Stimulated activated naive CD8-positive, alpha-beta T cell treated with anti-CD3 and anti-CD28 coated beads, Interleukin-15, Interleukin-2, amounts not matched to agents 100 ng/mL and 50 ng/mL, for 24 hours (primary cell): ENCODE data around the gene MSANTD2.
"Not testable (repeated sequence)": the region's sequence is repeated elsewhere in the genome, so short reads cannot be mapped to it uniquely, and the experiment has no call there.

Source experiments
- H3K27ac Mint-ChIP-seq: one replicate; pipeline ENCODE4 v1.8.0; 2021; ENCODE audit warnings: mild to moderate bottlenecking, mixed read lengths
- H3K27me3 Mint-ChIP-seq: one replicate; pipeline ENCODE4 v1.8.0; 2021; ENCODE audit warnings: mixed read lengths
- H3K36me3 Mint-ChIP-seq: one replicate; pipeline ENCODE4 v1.8.0; 2021; ENCODE audit warnings: low read depth, mixed read lengths
- H3K4me1 Mint-ChIP-seq: one replicate; pipeline ENCODE4 v1.8.0; 2021; ENCODE audit warnings: low read depth, mixed read lengths
- H3K4me3 Mint-ChIP-seq: one replicate; pipeline ENCODE4 v1.8.0; 2021; ENCODE audit warnings: mild to moderate bottlenecking, mixed read lengths
- H3K9me3 Mint-ChIP-seq: one replicate; pipeline ENCODE4 v1.8.0; 2021; ENCODE audit warnings: mixed read lengths

The MSANTD2 gene

DNA sequence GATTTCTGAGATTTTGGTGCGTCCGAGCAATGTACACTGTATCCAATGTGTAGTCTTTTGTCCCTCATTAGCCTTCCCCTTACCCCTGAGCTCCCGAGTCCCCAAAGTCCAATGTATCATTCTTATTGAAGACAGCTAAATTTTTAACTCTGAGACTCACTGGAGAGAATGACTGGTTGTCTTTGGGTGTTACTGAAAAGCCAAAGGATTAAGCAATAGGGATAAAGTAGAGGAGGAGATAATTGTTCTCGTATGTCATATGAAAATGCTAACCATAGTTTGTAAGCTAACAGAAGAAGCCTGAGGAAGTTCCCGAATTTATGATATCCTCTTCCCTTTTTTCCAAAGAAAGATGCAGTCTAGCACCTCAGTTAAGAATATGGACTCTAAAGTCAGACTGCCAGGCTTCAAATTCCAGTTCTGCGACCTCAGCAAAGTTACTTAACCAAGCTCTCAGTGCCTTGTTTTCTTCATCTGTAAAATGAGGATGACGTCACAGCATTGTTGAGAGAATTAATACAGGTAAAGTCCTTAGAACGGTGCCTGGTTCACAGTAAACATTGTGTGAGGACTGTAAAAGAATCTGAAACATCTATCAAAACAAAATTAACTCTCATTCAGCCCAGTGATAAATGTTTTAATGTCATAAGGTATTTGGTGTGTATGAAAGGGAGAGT lies 1.6 kb upstream of the MSANTD2 start:
- Mint-ChIP-seq H3K36me3 (peaks cover under 1% of the 10 kb centered on the region), H3K27me3 (no peaks in the 10 kb centered on the region), H3K4me3 (no peak overlapping the region), H3K9me3 (no peaks in the 10 kb centered on the region), H3K27ac (no peak overlapping the region), H3K4me1 (peaks cover 31% of the 10 kb centered on the region)

DNA sequence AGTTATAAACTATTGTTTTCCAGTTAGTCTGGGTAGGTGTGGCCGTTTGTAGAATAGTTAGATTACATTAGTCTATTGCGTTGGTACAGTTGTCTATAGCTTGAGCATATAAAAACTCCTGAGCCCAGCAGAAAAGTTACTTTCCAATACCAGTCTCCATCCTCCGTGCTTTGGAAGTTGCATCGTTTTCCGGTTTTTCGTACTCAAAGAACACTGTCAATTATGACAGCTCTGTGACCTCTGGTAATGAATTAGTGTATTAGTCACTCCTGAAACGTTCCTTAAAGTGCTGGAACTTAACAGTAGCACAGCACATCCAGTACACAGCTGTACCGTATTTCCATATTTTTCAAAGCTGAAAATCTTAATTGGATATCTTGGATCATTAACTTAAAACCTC lies 808 bp upstream of the MSANTD2 start:
- Mint-ChIP-seq H3K4me1 (peaks cover 35% of the 10 kb centered on the region), H3K4me3 (peak overlapping the region; percentile 87), H3K27me3 (no peaks in the 10 kb centered on the region), H3K9me3 (no peaks in the 10 kb centered on the region), H3K27ac (peak overlapping the region; percentile 86), H3K36me3 (no peaks in the 10 kb centered on the region)

DNA sequence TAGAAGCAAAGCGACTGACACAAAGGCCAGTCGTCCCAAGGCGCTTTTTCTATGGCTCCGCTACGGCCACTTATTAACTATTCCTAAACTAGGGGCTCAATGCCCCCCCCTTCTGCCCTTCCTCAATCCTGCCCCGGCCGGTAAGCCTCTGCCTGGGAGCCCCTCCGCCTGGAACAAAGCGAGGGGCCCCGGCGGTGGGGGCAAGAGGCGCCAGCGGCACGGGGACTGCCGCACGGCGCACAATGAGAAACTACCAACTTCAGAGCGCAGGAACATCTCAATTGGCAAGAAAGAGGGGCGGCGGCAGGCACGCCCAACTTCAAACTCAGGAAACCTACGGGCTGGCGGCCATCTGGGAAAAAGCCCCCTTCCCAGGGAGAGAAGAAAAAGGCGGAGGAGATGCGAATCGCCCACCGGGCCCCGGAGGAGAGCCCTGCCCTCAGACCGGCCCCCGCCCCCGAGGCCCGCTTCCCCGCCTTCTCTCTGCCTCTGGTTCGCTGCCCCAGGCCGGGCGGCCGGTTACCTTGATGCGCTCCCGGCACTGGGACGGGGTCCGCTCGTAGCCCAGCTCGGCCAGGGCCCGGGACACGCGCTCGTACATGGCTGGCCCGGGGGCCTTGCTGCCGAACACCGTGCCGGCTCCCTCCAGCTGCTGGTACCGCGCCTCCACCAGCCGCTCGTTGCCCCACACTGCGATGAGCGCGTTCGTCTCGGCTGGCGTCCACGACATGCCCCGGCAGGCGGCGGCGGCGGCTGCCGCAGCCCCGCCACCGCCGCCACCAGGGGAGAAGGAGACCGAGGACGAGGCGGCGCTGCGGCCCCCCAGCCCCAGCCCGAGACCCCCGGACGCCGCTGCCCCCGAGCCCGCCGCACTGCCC lies 619 bp downstream of the MSANTD2 start:
- Mint-ChIP-seq H3K36me3 (no peaks in the 10 kb centered on the region), H3K9me3 (no peaks in the 10 kb centered on the region), H3K27me3 (no peaks in the 10 kb centered on the region), H3K4me3 (peak overlapping the region; percentile 89), H3K4me1 (peaks cover 38% of the 10 kb centered on the region), H3K27ac (peak overlapping the region; percentile 74)

DNA sequence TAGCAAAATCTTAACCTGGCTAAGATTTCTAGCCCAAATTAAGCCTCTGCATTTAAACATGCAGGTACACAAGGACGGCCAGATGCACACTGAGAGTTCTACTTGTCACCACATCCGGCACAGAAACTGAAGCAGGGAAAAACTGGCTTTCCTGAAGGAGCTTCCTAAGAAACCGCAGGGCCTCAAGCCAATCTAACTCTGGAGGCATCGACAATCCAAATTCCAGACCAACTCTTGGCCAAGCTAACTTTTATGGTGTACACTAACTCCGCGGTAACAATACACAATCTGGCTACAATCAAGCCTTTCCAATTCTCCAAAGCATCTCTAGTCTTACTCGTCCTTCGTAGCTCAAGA lies 1.2 kb downstream of the MSANTD2 start:
- no peaks in the 10 kb centered on the region for H3K9me3 Mint-ChIP-seq

DNA sequence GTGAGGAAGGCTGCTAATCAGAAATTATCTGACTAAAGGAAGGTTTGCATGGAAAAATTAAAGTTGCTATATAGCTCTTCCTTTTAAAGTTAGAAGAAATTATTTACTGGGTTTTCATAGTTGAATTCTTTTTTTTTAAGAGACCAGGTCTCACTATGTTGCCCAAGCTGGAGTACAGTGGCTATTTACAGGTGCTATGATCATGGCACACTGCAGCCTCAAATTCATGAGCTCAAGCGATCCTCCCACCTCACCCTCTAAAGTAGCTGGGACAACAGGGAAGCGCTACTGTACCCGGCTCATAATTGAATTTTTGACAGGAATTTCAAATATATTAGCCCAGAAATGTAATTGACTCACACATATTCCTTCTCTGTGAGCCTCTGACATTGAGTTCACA lies 3.9 kb downstream of the MSANTD2 start:
- peaks cover 56% of the 10 kb centered on the region for H3K4me1 Mint-ChIP-seq
- no peak overlapping the region for H3K4me3 Mint-ChIP-seq
- no peak overlapping the region for H3K27ac Mint-ChIP-seq
- no peaks in the 10 kb centered on the region for H3K27me3 Mint-ChIP-seq
- H3K36me3 Mint-ChIP-seq, result no peaks in the 10 kb centered on the region
- H3K9me3 Mint-ChIP-seq, result no peaks in the 10 kb centered on the region

More for the DNA sequence above, 1.2 kb downstream of the MSANTD2 start:
- H3K27ac Mint-ChIP-seq, result peak overlapping the region; percentile 74
- H3K4me3 Mint-ChIP-seq, result peak overlapping the region; percentile 89
- H3K36me3 Mint-ChIP-seq, result no peaks in the 10 kb centered on the region
- H3K27me3 Mint-ChIP-seq, result no peaks in the 10 kb centered on the region
- peaks cover 41% of the 10 kb centered on the region for H3K4me1 Mint-ChIP-seq

DNA sequence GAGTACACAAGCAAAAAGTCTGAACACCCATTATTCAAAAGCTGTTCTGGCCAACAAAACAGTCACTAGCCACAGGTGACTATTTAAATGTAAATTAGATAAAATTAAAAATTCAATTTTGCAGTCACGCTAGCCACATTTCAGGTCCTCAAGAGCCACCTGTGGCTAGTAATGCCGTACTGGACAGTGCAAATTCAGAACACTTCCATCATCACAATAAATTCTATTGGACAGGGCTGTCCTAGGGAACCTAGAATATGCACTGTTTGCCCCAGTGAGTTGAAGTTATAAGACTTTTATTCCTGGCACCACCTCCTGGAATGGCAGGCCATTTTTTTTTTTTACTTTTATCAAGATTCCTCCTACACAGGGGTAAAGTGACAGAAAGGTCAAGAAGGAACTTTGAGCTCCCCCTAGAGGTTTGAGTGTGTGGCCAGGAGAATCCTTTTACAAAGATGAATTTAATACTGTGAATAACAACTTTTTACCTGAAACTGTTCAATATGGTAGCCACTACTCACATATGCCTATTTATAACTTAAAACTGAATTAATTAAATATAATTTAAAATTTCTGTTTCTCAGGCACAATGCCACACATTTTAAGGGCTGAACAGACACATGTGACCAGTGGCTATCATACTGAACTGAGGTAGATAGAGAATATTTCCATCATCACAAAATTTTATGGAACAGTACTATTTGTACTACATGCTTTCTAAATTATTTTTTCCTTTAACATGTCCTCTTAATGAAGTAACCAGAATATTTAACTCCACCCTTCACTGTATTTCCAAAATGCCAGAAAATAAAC lies 6.5 kb downstream of the MSANTD2 start:
- H3K4me1 Mint-ChIP-seq, result peaks cover 49% of the 10 kb centered on the region
- H3K27ac Mint-ChIP-seq, result no peak overlapping the region

DNA sequence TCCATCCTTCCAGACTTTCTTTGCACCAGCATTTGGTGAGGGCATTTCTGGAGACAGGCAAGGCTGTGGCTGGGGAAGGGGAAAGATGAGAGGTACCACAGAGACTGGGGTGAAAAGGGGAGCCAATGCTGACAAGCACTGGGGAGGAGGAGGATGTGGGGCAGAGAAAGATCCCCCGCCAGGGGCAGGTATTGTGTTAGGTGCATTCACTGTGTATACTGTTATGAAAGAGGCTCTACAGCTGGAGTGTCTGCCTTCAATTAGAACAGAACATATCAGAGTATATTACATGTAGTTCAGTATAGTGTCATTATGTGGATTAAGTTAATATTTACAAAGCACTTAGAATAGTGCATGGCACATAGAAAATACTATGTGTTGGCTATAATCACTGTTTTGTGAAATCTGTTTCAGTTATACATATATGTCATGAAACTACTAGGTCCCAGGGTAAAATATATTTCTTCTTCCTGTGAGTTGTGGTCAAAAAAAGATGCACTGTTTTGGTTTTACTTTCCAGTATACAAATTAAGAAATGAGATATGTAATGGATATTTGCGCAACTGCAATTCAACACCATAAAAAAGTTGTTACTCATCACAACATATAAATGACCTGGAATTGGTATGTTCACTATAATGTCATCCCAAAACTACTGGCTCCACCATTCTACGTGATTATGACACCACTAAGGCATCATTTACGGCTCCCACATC lies 8.4 kb downstream of the MSANTD2 start:
- no peak overlapping the region for H3K27ac Mint-ChIP-seq
- H3K4me1 Mint-ChIP-seq, result peaks cover 36% of the 10 kb centered on the region
- no peaks in the 10 kb centered on the region for H3K9me3 Mint-ChIP-seq
- no peaks in the 10 kb centered on the region for H3K36me3 Mint-ChIP-seq
- no peaks in the 10 kb centered on the region for H3K27me3 Mint-ChIP-seq
- H3K4me3 Mint-ChIP-seq, result no peak overlapping the region

More for the DNA sequence above, 6.5 kb downstream of the MSANTD2 start:
- Mint-ChIP-seq H3K27me3 (no peaks in the 10 kb centered on the region), H3K4me3 (no peak overlapping the region), H3K9me3 (no peaks in the 10 kb centered on the region), H3K36me3 (no peaks in the 10 kb centered on the region)

DNA sequence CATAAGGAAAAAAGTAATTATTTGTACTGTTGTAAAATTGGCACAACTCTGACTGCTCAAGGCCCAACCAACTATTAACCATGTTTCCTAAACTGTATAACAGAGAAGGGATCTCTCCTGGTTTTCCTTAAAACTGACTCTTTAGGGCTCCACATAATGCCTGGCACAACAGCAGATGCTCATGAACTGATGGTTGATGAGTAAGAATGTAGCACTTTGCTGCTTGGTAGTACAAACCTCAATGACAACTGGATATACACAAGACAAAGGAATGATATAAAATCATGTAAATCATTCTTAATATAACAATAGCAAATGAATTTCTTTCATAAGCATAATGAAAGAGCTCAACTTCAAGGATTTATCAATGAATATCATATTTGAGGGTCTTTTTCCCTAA lies 11.7 kb downstream of the MSANTD2 start:
- Mint-ChIP-seq H3K9me3 (no peaks in the 10 kb centered on the region), H3K27me3 (no peaks in the 10 kb centered on the region), H3K36me3 (peaks cover 4% of the 10 kb centered on the region), H3K27ac (no peak overlapping the region), H3K4me1 (peaks cover 24% of the 10 kb centered on the region), H3K4me3 (no peak overlapping the region)

DNA sequence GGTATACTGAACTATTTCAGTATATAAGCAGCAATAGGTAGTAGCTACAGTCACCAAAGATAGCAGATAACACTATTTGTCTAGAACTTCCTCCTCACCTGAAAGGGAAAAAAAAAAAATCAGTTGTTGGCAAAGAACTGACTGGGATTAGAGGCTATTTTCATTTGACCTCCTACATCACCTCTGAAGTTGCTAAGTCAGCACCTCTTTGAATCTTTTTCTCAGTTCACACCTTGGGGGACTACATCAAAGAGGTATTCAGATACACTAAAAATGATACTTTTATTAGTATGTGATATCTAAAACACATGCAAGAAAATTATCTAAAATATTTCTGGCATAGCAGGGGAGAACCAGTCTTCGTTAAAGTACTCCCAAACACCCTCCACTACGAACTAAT lies 16.2 kb downstream of the MSANTD2 start:
- Mint-ChIP-seq H3K36me3 (peaks cover 12% of the 10 kb centered on the region), H3K9me3 (no peaks in the 10 kb centered on the region), H3K4me3 (no peak overlapping the region), H3K27me3 (no peaks in the 10 kb centered on the region), H3K4me1 (no peaks in the 10 kb centered on the region), H3K27ac (no peak overlapping the region)

DNA sequence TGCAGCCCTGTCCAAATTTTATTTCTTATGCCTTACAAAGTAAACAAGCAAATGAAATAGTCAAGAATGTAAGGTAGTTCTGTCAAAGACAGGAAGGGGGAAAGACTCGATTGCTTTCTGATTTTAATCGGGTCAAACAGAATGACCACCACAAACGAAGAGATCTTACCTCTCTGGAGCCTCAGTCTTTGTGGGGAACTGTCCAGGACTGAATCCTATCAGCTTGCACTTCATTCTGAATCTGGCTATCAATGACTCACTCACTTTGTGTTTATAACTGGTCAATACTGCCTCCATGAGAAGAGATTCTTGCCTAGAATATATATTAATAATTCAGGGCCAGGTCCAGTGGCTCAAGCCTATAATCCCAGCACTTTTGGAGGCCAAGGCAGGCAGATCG lies 17.2 kb downstream of the MSANTD2 start:
- Mint-ChIP-seq H3K4me1 (peaks cover 3% of the 10 kb centered on the region), H3K9me3 (no peaks in the 10 kb centered on the region), H3K27ac (no peak overlapping the region), H3K27me3 (no peaks in the 10 kb centered on the region), H3K4me3 (no peak overlapping the region), H3K36me3 (peaks cover 17% of the 10 kb centered on the region)

DNA sequence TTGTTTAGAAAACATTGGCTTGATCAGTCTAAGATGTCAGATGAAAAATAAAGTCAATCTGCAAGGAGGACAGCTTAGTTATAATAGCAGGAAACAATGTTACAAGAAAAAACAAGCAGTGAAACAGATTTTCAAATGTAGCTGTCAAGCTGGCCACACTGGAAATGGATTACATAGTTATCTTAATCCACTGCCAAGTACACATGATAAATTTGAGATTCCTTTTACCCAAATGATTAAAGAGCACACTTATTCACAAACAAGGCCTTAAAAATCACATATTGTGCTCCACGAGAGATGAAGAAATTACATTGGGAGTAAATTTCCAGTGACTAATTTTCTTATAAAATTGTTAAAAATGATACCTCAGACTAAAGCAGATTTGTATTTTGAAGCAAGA lies 20.6 kb downstream of the MSANTD2 start:
- Mint-ChIP-seq H3K36me3 (peaks cover 22% of the 10 kb centered on the region), H3K27me3 (no peaks in the 10 kb centered on the region), H3K9me3 (no peaks in the 10 kb centered on the region), H3K27ac (no peak overlapping the region), H3K4me1 (peaks cover 14% of the 10 kb centered on the region), H3K4me3 (no peak overlapping the region)

DNA sequence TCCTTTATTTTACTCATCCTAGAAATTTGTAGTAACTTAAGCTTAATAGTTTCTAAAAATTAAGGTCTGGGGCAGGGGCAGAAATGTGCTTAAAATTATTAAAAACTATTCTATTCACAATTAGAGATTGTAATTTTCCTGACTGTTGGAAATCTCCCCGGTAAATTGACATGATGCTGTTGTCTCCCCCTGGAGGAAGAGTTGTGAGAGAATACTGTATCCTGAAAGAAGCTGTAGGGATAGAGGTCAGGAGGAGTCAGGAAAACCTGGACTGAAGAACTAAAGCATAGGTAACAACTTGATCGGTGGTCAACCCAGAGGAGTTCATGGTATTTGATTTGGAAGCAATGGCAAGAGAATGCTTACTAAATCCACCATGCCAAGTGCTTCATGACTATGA lies 21.9 kb downstream of the MSANTD2 start:
- no peaks in the 10 kb centered on the region for H3K9me3 Mint-ChIP-seq
- peaks cover 14% of the 10 kb centered on the region for H3K4me1 Mint-ChIP-seq
- no peaks in the 10 kb centered on the region for H3K27me3 Mint-ChIP-seq
- no peak overlapping the region for H3K27ac Mint-ChIP-seq
- no peak overlapping the region for H3K4me3 Mint-ChIP-seq
- H3K36me3 Mint-ChIP-seq, result peaks cover 25% of the 10 kb centered on the region

DNA sequence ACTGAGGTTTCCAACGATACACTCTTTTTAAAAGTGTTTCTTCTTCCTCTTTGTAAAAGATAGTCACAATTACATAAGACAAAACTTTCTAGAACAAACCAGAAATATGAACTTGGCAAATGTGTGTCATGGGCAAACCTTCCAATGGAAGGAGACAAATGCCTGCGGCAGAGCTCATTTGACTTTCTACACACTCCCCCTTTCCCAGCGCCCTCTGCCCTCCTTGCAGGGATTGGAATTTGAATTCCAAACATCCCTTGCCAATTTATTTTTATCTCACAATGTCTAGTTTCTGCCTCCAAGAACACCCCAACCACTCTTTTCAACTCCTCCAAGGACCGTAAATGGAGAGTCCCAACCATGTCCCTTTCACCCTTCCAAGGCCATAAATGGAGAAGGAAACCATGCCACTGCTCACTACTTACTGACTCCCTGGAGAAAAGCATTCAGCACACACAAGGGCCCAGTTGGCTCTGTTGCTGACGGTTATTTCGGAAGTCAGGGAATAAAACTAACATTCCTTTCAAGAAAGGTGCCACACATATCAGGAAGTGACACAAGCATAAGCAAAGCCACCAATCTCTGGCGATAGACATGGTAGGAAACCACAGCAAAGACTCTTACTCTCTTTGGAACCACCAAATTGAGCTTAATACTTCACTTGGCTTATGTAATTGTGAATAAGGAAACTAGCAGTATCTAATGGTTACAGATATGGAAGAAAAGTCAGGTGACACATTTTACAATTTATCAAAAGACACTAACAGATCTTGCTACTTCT lies 23.2 kb downstream of the MSANTD2 start:
- Mint-ChIP-seq H3K27ac (no peak overlapping the region), H3K4me3 (no peak overlapping the region), H3K27me3 (no peaks in the 10 kb centered on the region), H3K36me3 (peaks cover 30% of the 10 kb centered on the region), H3K4me1 (peaks cover 14% of the 10 kb centered on the region), H3K9me3 (no peaks in the 10 kb centered on the region)

DNA sequence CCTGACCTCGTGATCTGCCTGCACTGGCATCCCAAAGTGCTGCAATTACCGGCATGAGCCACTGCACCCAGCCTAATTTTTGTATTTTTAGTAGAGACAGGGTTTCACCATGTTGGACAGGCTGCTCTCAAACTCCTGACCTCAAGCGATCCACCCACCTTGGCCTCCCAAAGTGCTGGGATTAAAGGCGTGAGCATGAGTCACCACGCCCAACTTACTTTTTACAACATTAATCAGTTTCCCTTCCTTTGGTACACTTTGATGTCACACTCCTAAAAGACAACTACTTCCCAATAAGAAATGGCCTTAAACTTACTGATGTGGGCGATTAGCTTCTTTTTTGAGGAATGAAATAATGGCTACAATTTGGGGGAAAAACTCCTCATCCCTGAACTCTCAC lies 29.2 kb downstream of the MSANTD2 start:
- H3K27ac Mint-ChIP-seq, H3K4me1 Mint-ChIP-seq, H3K27me3 Mint-ChIP-seq, H3K9me3 Mint-ChIP-seq, H3K4me3 Mint-ChIP-seq: not testable (repeated sequence)
- H3K36me3 Mint-ChIP-seq, result peaks cover 41% of the 10 kb centered on the region
